NCI-H1417 (cell line): ENCODE data around the gene CIPC.

Experiments
- DNase-seq, 3 experiments: peaks; one replicate each; lab custom pipeline; 2025; lab: John Stamatoyannopoulos, UW

Gene CIPC

DNA sequence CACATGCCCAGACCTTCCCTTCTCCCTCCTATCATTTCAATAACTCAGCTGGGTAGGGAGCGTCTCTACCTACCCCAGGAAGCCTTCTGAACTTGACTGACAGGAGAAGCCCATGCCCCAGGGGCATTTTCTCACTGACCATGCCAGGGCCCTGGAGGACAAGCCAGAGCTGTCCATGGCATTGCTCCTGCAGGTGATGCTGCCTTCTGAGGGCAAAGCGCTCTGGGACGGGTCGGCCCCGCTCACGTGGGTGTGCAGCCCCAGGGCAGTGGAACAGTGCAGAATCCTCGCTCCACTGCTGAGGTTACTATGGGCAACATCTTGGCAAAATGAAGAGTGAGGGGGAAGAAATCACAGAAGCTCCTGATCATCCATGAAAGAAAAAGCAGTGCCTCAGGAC, 28.5 kb upstream of the CIPC start:
- peak in 1 of 3 experiments; percentile 32 for DNase-seq

DNA sequence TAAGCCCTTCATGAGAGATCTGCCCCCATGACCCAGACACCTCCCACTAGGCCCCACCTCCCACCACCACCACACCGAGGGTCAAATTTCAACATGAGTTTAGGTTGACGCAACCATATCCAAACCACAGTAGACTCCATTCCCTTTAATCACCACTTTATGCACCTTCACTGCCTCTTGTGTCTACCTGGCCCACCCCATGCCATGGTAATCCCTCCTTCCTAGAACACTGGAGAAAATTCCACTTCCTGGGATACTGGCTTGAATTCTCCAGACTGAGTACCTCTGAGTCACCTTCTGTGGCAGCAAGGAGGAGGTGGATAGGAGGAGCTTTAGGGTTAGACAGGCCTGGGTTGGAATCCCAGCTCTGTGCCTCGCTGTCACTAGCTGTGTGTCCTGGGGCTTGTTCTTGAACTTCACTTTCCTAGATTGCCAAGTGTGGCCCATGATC, 26.1 kb upstream of the CIPC start:
- peak in 1 of 3 experiments; percentile 25 for DNase-seq

- DNase-seq, result no peak
Measured at GRCh38 chr14:77074969-77075368, 23.1 kb upstream of the CIPC start.

DNA sequence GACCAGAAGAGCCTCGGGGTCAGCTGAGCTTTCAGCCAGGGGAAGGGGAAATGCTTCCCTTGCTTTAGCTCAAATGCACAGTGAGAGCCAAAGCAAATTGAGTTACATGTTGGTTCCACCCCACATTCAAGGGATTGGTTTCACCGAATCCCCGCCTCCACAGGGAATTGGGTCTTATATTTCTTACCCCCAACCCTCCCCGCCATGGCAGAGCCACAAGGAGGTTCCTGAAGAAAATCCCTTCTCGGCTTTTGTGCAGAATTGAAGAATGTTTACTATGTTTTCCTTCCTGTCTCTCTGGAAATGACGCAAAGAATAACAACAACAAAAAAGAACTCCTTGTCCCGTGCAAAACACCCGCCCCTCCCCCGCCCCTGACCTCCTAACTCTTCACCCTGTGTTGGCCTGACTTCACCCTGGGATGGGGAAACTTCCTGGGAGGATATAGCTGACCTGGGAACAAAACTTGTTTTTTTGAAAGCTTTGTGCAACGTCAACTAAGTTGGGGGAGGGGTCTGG, 21.9 kb upstream of the CIPC start:
- no peak for DNase-seq

- no peak for DNase-seq
Measured at GRCh38 chr14:77077040-77077439, 21.0 kb upstream of the CIPC start.

DNA sequence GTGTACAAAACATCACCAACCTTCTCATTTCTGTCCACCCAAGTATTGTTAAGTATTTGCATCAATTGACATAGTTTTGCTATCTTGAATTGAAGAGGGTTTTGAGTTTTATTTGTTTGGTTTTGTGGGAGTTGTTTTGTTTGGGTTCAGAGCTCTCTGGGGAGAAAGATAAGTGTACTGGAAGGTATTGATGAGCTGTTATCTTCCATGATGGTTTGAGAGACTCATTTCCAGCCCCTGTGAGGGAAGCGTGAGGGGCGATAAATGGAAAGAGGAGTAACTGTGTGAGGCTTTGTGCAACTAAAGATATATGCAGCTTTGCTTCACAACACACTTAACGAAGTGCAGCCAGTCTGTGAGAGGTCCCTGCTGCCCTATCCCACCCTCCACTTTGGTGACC, 15.7 kb upstream of the CIPC start:
- DNase-seq, result no peak

DNA sequence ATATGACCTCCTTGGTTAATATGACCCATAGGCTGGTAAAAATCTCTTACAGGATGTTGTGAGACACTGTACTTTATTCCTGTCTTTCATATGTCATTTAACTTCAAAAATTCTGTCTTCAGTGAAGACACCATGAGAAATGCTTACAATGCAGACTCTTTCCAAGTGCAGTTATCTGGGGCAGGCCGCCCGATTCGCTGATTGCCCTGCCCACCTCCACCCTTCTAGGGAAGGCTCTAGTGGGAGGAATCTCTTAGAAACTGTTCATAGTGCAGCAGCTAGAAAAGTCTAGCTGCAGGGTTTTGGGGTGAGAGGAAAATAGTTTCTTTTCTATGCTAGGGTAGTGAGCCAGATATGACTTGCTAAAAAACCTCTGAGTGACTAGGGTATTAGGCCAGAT, 15.0 kb upstream of the CIPC start:
- DNase-seq, result no peak

GRCh38 chr14:77084985-77085384, 13.1 kb upstream of the CIPC start:
- no peak for DNase-seq

GRCh38 chr14:77085538-77085937, 12.5 kb upstream of the CIPC start:
- no peak for DNase-seq

DNA sequence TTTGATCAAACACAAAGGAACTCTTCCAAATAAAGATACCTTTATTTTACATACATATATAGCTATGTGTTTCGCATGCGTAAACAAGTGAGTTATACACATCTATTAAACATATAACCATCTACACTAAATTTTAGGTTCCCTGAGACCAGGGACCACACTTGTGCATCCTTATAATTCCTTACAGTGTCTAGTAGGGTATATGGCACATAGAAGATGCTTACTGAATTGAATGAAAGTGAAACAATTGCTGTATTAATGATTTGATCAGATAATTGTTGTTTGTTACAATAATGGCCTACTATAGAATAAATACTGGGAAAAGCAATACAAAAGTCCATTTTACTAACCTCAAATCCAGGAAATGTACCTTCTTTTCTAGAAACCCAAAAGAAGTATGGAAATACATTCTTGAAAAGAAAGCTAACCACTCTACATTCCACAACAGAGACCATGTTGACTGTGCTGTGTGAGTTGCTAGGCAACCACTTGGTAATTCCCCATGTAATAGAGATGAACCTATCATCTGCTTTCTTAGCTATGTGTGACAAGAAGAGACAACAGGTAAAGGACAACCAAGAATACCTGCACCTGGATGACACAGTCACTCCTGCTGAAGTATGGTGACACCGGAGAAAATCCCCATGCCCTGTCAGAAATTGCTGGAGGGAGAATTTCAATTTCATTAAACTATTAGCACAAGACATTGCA, 11.9 kb upstream of the CIPC start:
- peak in 2 of 3 experiments; percentile 18 to 46 for DNase-seq

GRCh38 chr14:77086951-77087350, 11.1 kb upstream of the CIPC start:
- DNase-seq, result no peak

- no peak for DNase-seq
Measured at GRCh38 chr14:77087631-77088030, 10.4 kb upstream of the CIPC start.

GRCh38 chr14:77088219-77088618, 9.8 kb upstream of the CIPC start:
- peak; percentile 24 to 96 (median 87) for DNase-seq

DNA sequence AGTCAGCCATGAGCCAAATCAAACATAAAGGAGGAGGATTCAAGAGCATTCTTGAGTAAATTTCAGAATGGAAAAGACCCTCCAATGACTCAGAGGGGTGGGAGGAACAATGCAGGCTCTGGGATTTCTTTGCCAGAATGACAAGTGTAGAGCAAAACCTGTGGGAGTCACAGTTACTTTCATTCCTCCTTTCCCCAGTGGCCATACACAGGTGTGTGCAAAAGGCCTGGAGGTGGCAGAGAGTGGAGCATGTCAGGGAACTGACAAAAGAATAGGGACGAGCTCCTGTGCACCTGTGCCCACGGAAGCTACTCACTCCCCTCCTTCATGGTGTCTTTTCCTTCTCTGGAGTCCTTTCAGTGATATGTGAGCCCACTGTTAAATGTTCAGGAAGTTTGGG, 9.4 kb upstream of the CIPC start:
- DNase-seq, result no peak

DNA sequence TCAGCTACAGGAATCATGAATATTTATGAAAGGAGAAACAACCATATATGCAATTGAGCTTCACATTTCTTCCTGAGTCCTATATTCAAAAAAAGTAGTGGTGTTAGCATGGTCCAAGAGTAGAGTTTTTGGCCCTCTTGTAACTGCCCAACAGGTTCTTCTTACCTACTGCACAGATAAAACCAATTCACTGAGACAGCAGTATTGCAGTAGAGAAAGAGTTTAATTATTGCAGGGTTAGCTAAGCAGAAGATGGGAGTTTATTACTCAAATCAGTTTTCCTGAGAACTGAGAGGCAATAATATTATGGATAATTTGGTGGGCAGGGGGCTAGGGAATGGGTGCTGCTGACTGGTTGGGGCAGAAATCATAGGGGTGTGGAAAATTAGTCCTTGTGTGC, 6.5 kb upstream of the CIPC start:
- DNase-seq, result no peak

DNA sequence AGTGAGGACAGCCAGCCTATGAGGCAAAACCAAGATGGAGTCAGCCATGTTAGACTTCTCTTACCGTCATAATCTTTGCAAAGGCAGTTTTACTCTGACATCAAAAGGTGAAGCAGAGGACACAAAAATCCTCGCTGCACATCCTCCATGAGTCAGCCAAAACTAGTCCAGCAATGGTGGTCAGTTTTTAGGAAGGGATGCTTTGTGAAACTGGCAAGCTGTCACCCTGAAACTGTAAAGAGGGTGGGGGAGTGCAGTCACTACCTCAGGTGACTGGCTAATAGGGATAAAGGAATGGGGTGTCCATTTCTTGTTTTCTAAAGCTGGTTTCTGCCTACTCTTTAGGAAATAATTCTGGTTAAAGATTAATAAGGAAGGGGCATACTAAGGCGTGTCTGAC, 5.4 kb upstream of the CIPC start:
- no peak for DNase-seq

DNA sequence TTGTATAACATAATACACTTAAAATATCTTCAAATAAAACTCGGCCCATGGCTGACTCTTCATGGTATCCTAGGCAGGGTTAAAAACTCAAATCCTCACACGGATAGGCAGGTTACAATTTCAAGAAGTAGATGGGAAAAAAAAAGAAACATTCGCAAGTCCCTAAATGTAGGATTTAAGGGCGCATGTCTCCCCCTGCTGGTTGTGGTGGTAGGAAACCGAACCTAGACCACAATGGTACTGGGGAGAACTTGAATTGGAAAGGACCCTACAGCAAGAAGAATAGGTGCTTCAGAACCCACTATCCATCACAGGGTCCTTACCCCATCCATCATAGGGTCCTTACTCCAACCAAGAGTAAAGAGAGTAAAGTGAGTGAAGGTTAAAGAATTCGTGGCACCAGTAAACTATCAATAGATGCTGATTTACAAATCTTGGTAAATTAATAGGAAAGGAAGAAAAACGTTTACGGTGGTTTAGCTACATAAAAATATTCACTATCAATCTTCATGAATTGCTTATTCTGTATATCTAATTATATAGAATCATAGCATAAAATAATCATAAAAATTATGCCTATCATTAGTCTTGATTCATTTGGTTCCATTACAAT, 3.3 kb upstream of the CIPC start:
- peak; percentile 82 to 93 (median 91) for DNase-seq

DNA sequence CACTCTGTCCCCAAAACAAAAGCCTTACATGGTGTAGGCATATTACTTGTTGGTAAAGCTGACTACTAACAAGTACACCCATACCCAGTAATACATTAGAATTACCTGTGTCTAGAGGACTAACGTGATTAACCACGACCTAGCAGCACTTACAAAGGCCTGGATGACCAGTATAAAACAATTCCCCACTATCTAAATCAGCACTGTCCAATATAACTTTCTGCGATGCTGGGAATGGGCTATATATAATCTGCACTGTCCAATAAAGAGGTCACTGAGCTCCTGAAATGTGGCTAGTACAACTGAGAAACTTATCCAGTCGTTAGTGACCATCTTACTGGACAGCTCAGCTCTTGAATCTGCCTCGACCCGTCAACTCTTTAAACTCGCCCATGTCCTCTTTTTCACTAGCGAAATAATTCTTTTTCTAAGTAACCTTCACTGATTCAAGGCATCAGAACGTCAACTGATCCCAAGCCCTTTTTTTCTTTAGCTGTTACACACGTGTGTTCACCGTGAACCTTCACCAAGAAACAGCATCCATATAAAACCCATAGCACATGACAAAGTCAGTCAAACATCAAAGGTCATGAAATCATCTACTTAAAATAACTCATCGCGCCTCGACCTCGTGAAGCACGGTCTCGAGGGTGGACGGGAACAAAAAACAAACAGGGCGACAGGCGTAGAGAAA, 905 bp upstream of the CIPC start:
- peak; percentile 63 to 76 (median 66) for DNase-seq

- DNase-seq, result peak in 1 of 3 experiments; percentile 80
Measured at GRCh38 chr14:77098529-77099353, 683 bp downstream of the CIPC start.

- DNase-seq, result peak in 1 of 3 experiments; percentile 18
Measured at GRCh38 chr14:77099425-77100167, 1.5 kb downstream of the CIPC start.

- DNase-seq, result no peak
Measured at GRCh38 chr14:77100961-77101360, 2.9 kb downstream of the CIPC start.
